Mononuclear cell (primary cell): ENCODE results near the gene SLC2A13. TPM values are rescaled to one million over a fixed set of nuclear protein-coding genes. Genes with fewer than 3 reads are reported as not detected.
"Not testable (repeated sequence)": the region's sequence is repeated elsewhere in the genome, so short reads cannot be mapped to it uniquely, and the experiment has no call there.

Source experiments
- H3K27me3 ChIP-seq: 2 replicates; pipeline ENCODE4 v1.6.0; 2011; ENCODE audit warnings: low read length, control low read depth; ENCODE audit not compliant: insufficient read depth
- H3K4me1 ChIP-seq: 2 replicates; pipeline ENCODE4 v1.5.1; 2011; ENCODE audit warnings: mild to moderate bottlenecking, low read length, control low read depth; ENCODE audit not compliant: insufficient read depth
- H3K4me3 ChIP-seq: 2 replicates; pipeline ENCODE4 v1.5.1; 2011; ENCODE audit warnings: mild to moderate bottlenecking, low read length, moderate library complexity
- H3K9me3 ChIP-seq: 2 replicates; pipeline ENCODE4 v1.5.1; 2011; ENCODE audit warnings: low read depth, mild to moderate bottlenecking, control low read depth, low read length
- total RNA-seq: library from RNA; depleted of rRNA; stranded (reverse); fragments of >200 nt; gene quantifications from one replicate; pipeline ENCODE4 v1.2.3, GENCODE V29; 2012

Gene SLC2A13
- total RNA-seq, 1 donor = 4.4 TPM

GRCh38 chr12:39803151-39803550, 302.7 kb downstream of the SLC2A13 start:
- H3K4me3 ChIP-seq = no peak overlapping the region
- no peaks in the 10 kb centered on the region for H3K9me3 ChIP-seq
- H3K27me3 ChIP-seq = no peaks in the 10 kb centered on the region
- no peaks in the 10 kb centered on the region for H3K4me1 ChIP-seq

DNA sequence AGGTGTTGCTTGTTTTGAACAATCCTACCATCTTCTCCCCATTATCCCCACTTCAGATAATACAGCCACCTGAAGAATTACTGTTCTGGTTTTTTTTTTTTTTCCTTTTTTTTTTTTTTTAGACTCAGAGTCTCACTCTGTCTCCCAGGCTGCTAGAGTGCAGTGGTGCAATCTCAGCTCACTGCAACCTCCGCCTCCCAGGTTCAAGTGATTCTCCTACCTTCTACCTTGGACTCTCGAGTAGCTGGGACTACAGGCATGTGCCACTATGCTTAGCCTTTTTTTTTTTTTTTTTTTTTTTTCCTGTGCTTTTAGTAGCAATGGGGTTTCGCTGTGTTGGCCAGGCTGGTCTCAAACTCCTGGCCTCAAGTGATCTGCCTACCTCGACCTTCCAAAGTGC, 306.9 kb downstream of the SLC2A13 start:
- Histone ChIP-seq H3K9me3 (no peaks in the 10 kb centered on the region), H3K4me1 (no peaks in the 10 kb centered on the region), H3K27me3 (no peaks in the 10 kb centered on the region), H3K4me3 (no peak overlapping the region)

DNA sequence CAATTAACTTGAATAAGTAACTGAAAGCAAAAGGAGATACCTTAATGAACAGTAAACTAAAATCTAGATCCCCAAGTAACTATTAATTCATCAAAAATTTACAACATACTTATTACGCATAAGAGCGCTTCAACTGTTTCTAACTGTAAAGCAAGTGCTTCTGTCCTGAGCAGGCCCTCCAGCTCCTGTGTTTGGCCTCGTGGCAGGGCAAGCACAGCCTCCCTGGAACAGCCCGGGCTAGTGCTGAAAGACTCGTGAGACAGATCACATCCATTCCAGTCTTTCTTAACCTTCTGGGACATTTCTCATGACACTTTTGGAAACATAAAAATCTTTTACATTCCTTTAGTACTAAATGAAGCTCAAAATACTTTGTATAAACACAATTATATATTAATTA, 307.5 kb downstream of the SLC2A13 start:
- no peaks in the 10 kb centered on the region for H3K27me3 ChIP-seq
- no peaks in the 10 kb centered on the region for H3K9me3 ChIP-seq
- no peak overlapping the region for H3K4me3 ChIP-seq
- H3K4me1 ChIP-seq = no peaks in the 10 kb centered on the region

GRCh38 chr12:39795481-39795880, 310.4 kb downstream of the SLC2A13 start:
- no peaks in the 10 kb centered on the region for H3K27me3 ChIP-seq
- no peaks in the 10 kb centered on the region for H3K9me3 ChIP-seq
- no peaks in the 10 kb centered on the region for H3K4me1 ChIP-seq
- H3K4me3 ChIP-seq = no peak overlapping the region

DNA sequence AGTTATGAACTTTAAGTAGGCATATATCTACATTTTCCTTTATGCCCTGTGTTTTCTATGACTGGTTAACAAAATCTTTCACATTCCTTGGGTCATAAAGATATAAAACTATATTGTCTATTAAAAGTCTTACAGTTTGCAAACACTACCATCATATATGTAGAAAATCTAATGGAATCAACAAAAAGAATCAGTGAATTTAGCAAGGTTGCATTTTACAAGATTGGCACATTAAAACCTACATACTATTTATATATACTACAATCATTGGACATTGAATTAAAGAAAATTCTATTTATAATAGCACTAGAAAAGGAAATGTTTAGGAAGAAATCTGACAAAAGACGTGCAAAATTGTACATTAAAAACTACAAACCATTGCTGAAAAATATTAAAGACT, 312.9 kb downstream of the SLC2A13 start:
- Histone ChIP-seq H3K4me3 (no peak overlapping the region), H3K9me3 (no peaks in the 10 kb centered on the region), H3K4me1 (no peaks in the 10 kb centered on the region), H3K27me3 (no peaks in the 10 kb centered on the region)

DNA sequence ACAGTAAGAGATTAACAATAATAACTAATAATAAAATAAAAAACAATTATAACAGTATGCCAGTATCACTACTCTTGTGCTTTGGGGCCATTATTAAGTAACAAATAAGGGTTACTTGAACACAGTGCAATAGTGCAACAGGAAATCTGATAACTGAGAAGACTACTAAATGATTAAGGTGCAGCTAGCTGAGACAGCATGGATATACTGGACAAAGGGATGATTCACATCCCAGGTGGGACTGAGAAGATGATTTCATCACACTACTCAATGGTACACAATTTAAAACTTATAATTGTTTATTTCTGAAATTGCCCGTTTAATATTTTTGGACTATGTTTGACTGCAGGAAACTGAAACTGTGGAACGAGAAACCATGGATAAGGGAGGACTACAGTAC, 317.6 kb downstream of the SLC2A13 start:
- H3K4me3 ChIP-seq = no peak overlapping the region
- H3K9me3 ChIP-seq = no peaks in the 10 kb centered on the region
- no peaks in the 10 kb centered on the region for H3K27me3 ChIP-seq

GRCh38 chr12:39785814-39786213, 320.1 kb downstream of the SLC2A13 start:
- not testable (repeated sequence) for H3K4me3 ChIP-seq, H3K27me3 ChIP-seq, H3K9me3 ChIP-seq, H3K4me1 ChIP-seq

More for the DNA sequence above, 317.6 kb downstream of the SLC2A13 start:
- no peaks in the 10 kb centered on the region for H3K4me1 ChIP-seq

- no peaks in the 10 kb centered on the region for H3K9me3 ChIP-seq
- H3K4me3 ChIP-seq = no peak overlapping the region
- no peaks in the 10 kb centered on the region for H3K27me3 ChIP-seq
- H3K4me1 ChIP-seq = no peaks in the 10 kb centered on the region
These were observed 323.8 kb downstream of the SLC2A13 start for GRCh38 chr12:39782026-39782545.

GRCh38 chr12:39780913-39781446, 324.9 kb downstream of the SLC2A13 start:
- Histone ChIP-seq H3K9me3 (no peaks in the 10 kb centered on the region), H3K27me3 (no peaks in the 10 kb centered on the region), H3K4me3 (no peak overlapping the region), H3K4me1 (no peaks in the 10 kb centered on the region)

DNA sequence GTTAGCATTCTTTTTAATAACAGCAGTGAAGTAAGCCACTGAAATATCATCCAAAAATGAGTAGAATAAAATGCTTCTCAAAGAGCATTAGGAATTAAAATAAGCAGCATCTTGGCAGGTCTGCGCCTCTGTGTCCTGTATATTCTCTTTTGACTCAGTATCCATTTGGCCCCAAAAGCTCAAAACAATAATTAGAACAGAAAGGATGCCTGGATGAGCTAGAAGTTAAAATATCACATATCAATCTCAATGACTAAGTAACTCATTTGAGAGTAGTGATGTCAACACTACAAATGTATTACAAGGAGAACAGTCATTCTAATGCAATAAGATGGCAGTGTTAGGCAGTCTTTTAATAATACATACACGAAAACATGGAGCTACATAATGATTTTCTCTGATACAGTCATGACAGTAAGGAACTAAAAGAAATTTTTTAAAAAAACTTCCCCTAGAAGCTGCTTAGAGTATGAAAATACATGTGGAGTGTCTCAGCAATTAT, 325.4 kb downstream of the SLC2A13 start:
- Histone ChIP-seq H3K27me3 (no peaks in the 10 kb centered on the region), H3K4me1 (no peaks in the 10 kb centered on the region), H3K4me3 (no peak overlapping the region), H3K9me3 (no peaks in the 10 kb centered on the region)

GRCh38 chr12:39779768-39780340, 326.0 kb downstream of the SLC2A13 start:
- no peaks in the 10 kb centered on the region for H3K27me3 ChIP-seq
- no peaks in the 10 kb centered on the region for H3K4me1 ChIP-seq
- no peak overlapping the region for H3K4me3 ChIP-seq
- H3K9me3 ChIP-seq = no peaks in the 10 kb centered on the region

GRCh38 chr12:39777465-39777864, 328.4 kb downstream of the SLC2A13 start:
- Histone ChIP-seq H3K9me3 (no peaks in the 10 kb centered on the region), H3K27me3 (no peaks in the 10 kb centered on the region), H3K4me1 (no peaks in the 10 kb centered on the region), H3K4me3 (no peak overlapping the region)

GRCh38 chr12:39773266-39773665, 332.6 kb downstream of the SLC2A13 start:
- Histone ChIP-seq H3K27me3 (no peaks in the 10 kb centered on the region), H3K4me1 (no peaks in the 10 kb centered on the region), H3K4me3 (no peak overlapping the region), H3K9me3 (no peaks in the 10 kb centered on the region)

- H3K4me1 ChIP-seq = no peaks in the 10 kb centered on the region
- H3K4me3 ChIP-seq = no peak overlapping the region
- H3K9me3 ChIP-seq = no peaks in the 10 kb centered on the region
- H3K27me3 ChIP-seq = no peaks in the 10 kb centered on the region
These were observed 333.0 kb downstream of the SLC2A13 start for GRCh38 chr12:39772821-39773259.

DNA sequence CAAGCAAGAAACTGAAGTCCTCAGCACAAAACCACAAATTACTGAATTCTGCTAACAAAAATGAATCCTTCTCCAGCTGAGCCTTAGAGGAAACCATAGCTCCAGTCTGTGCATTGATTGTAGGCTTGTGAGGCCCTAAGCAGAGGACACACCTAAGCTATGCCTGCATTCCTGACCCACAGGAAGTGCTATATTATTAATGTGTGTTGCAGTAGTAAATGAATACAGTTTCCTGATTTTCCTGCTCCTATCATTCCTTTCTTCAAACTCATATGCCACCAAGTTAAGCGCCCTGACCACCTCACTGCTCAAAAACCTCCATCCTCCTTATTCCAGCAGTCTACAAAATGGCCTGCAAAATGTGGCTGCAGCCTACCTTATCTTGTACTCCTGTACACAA, 334.4 kb downstream of the SLC2A13 start:
- Histone ChIP-seq H3K4me3 (no peak overlapping the region), H3K27me3 (no peaks in the 10 kb centered on the region), H3K9me3 (no peaks in the 10 kb centered on the region), H3K4me1 (no peaks in the 10 kb centered on the region)
